GM13977 (cell line): ENCODE results near the gene PILRB.

Experiments used
- DNase-seq: peaks from one replicate; pipeline ENCODE4 v3.0.0; 2012; ENCODE audit warnings: low spot score
- in situ Hi-C: fragments of 300-500 bp; cut with MboI; formaldehyde crosslinking; loops from one replicate; pipeline ENCODE4 v1.12.0; 2022; ENCODE audit warnings: low sequenced_read_pairs, low pct_unique_long_range_greater_than_20kb, mixed read lengths, inconsistent platforms; ENCODE audit not compliant: unreplicated experiment
- TF ChIP-seq, protein P1 (sequence below): IDR thresholded peaks from 2 replicates; pipeline ENCODE4 v1.5.1; 2012; ENCODE audit warnings: mild to moderate bottlenecking, control low read depth; ENCODE audit not compliant: insufficient read depth; ENCODE audit errors: extremely low read depth, missing control alignments

The PILRB gene

DNA sequence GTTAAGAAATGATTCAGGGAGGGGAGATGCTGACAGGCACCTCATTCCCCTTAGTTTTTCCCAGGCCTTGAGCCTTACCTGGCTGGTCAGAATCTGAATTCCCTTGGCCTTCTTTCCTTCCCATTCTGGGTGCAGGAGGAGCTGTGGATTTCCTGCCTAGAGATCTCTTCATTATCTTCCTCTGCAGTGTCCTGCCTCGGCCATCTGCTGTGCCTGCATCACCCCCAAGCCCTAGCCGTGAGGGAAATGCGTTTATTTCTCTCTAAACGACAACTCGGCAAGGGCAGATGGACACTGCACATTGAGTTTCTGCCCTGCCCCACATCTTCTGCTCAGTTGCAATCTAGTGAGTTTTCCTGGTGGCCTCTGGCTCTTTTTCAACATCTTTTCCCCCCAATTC lies 43.9 kb downstream of the PILRB start:
- TF ChIP-seq, protein P1, sequence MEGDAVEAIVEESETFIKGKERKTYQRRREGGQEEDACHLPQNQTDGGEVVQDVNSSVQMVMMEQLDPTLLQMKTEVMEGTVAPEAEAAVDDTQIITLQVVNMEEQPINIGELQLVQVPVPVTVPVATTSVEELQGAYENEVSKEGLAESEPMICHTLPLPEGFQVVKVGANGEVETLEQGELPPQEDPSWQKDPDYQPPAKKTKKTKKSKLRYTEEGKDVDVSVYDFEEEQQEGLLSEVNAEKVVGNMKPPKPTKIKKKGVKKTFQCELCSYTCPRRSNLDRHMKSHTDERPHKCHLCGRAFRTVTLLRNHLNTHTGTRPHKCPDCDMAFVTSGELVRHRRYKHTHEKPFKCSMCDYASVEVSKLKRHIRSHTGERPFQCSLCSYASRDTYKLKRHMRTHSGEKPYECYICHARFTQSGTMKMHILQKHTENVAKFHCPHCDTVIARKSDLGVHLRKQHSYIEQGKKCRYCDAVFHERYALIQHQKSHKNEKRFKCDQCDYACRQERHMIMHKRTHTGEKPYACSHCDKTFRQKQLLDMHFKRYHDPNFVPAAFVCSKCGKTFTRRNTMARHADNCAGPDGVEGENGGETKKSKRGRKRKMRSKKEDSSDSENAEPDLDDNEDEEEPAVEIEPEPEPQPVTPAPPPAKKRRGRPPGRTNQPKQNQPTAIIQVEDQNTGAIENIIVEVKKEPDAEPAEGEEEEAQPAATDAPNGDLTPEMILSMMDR, result no peak
- DNase-seq, result no peak
- in situ Hi-C loops, result no loop called here

DNA sequence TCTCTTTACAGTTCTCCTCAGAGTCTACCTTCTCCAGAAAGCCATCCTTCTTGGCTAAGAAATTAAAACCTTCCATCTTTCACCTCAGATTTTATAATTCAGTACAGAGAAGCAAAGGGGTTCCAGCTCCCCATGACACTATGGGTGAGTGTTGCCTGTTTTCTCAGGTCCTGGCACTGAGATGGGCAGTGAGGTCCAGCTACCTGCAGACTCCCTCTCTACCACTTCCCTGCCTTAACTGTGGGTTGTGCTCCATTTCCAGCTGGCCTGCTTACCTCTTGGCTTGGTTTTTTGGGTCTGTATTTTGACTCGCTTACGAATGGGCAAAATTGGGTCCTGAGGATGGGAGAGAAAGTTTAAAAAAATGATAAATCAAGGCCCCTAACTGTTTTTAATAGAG lies 44.3 kb downstream of the PILRB start:
- in situ Hi-C loops, result no loop called here
- no peak for DNase-seq
- TF ChIP-seq, protein P1, result no peak

DNA sequence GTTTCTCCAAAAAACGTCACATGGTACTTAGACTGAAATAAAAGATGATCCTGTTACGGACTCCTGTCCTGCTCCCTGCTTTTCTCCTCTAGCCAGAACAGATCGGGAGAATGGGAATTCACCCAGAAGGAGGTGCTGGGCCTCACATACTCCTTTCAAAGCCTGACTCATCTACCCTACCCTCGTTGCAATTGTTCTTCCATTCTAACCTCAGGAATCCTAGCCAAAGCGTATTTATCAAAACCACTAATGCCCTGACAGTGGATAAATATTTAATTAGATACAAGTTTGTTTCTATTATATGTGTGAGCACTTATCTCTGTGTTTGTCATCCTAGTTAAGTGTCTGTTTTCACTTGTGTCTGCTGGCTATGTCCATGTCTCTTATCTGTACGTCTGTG lies 48.9 kb downstream of the PILRB start:
- no peak for DNase-seq
- TF ChIP-seq, protein P1, result no peak
- in situ Hi-C loops, result no loop called here

DNA sequence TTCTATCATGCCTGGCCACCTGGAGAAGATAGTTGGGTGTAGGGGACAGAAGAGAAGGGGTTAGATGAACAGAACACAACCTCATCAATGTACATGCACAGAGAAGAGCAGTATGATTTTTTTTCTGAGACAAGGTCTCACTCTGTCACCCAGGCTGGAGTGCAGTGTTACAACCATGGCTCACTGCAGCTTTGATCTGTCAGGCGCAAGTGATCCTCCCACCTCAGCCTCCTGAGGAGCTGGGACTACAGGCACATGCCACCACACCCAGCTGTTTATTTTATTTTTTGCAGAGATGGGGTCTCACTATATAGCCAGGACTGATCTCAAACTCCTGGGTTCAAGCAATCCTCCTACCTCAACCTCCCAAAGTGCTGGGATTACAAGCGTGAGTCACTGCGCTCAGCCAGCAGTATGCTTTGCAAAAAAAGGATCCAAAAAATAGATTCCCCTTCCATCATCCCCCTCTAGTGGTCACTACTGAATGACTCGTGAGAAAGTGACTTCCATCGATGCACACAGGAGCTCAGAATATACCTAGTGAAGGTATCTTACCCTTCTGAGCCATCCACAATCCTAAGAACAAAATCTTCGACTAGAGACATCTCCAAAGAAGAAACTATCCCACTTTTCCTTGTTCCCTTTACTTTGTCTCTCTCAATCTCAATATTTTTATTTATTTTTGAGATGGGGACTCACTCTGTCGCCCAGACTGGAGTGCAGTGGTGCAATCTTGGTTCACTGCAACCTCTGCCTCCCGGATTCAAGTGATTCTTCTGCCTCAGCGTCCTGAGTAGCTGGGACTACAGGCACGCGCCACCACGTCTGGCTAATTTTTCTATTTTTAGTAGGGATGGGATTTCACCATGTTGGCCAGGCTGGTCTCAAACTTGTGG lies 49.6 kb downstream of the PILRB start:
- in situ Hi-C loops, result no loop called here
- TF ChIP-seq, protein P1, result peak; percentile 75
- peak; percentile 68 for DNase-seq

DNA sequence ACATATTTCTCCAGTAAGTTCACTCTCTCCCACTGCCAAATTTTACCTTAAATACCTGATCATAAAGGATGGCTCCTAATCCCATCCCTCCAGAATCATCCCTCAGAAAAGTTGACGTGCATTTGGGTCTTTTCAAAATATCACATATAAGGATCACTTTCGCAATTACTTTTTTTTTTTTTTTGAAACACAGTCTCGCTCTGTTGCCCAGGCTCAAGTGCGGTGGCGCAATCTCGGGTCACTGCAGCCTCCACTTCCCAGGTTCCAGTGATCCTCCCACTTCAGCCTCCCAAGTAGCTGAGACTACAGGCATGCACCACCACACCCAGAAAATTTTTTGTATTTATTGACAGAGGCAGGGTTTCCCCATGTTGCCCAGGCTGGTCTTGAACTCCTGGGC lies 53.2 kb downstream of the PILRB start:
- TF ChIP-seq, protein P1, result no peak
- DNase-seq, result no peak
- in situ Hi-C loops, result no loop called here

DNA sequence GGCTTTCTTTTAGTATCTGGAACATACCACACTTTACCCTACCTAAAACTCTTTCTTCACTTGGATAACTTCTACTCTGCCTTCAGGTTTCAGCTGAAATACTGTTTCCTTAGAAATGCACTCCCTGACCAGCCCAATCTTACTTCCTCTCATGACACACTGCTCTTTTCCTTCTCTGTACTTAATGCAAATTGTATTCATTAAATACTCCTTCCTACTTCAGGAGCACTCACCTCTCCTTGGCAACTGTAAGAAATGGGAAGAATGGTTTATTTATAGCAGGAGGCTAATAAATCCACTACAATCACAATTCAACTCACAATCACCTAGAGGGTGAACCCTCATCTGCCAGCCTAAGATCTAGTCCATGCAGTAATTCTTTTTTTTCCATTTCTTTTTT lies 55.4 kb downstream of the PILRB start:
- in situ Hi-C loops, result no loop called here
- DNase-seq, result no peak
- TF ChIP-seq, protein P1, result no peak

DNA sequence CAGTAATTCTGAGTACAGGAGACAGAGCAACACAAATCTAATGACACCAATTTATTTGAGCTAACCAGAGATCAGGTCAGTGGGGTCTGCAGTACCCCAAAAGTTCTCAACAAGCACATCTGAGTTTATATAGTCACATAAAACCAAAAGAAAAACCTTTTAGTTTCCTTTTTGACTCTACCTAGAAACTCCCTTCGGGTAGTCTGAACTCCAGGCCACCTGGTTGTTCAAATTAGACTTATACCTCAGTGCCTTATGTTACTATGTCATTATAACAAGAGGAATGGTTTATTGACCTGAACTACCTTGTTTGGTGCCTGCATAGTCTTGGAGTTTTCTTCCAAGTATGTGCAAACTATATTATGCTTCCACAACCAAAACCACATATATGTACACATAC lies 56.0 kb downstream of the PILRB start:
- in situ Hi-C loops, result no loop called here
- TF ChIP-seq, protein P1, result no peak
- no peak for DNase-seq
